ENCODE data around the gene GLIPR1.
"Not testable (repeated sequence)": the region's sequence is repeated elsewhere in the genome, so short reads cannot be mapped to it uniquely, and the experiment has no call there.

The GLIPR1 gene

GRCh38 chr12:75511116-75512048, 30.8 kb downstream of the GLIPR1 start, which contains the start of gene KRR1:
Gene KRR1 (minus strand): TSS chr12:75511609. CDS start chr12:75511597, 12 bp downstream.
- DNase-seq (ENCODE audit: low read depth, low spot score) = peak; percentile 81

DNA sequence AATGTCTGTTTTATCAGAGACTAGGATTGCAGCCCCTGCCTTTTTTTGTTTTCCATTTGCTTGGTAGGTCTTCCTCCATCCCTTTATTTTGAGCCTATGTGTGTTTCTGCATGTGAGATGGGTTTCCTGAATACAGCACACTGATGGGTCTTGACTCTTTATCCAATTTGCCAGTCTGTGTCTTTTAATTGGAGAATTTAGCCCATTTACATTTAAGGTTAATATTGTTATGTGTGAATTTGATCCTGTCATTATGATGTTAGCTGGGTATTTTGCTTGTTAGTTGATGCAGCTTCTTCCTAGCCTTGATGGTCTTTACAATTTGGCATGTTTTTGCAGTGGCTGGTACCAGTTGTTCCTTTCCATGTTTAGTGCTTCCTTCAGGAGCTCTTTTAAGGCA, 40.7 kb downstream of the GLIPR1 start:
- not testable (repeated sequence) for DNase-seq (ENCODE audit: low read depth, low spot score)

GRCh38 chr12:75522124-75522523, 41.6 kb downstream of the GLIPR1 start:
- not testable (repeated sequence) for DNase-seq (ENCODE audit: low read depth, low spot score)

DNA sequence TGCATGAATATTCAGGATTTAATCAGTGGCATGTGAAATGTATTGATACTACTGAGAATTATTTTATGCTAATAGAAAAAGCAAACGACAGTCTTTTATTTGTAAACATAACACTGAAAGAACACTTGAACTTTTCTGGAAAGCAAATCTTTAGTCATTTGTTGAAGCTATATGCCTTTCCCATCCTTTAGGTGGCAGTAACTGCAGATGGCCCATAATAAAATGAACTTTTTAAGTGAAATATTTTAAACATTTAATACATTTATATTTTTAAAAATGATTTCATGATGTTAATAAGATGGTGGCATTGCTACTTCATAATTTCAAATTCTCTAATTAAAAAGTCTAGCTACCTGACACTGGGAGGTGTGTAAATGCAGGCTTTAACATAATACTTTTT, 44.7 kb downstream of the GLIPR1 start:
- DNase-seq (ENCODE audit: low read depth, low spot score) = no peak

GRCh38 chr12:75526655-75527511, 46.3 kb downstream of the GLIPR1 start:
- no peak for DNase-seq (ENCODE audit: low read depth, low spot score)

DNA sequence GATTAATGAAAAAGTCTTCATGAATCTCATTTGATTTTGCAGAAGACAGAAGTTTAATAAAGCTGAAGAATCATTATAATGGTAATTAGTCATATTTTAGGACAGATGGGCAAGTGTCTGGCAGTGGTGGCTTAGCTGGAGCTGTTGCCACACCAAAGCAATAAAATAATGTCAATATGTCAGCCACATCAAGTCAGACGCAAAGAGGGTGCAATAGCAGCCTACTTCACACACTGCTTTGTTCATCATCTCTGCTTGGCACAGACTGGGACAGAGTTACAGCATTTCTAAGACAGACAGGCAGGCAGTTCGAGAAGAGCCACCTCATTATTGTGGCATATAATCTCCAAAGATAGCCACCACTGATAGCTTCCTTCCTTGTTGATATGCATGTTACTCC, 47.7 kb downstream of the GLIPR1 start:
- DNase-seq (ENCODE audit: low read depth, low spot score) = no peak

DNA sequence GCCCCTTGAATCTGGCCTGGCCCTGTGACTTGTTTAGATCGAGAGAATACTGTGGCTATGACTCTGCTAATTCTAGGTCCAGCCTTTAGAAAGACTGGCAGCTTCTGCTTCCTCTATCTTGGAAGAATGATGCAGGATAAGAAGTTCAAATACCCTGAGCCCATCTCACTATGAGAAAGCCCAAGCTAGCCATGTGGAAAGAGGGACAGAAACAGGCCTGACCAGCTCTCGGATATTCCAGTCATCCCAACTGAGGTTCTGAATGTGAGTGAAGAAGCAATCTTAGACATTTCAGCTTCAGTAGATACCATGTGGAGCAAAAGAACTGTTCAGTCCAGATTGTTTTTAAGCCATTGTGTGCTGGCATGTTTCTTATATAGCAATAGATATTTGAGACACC, 48.1 kb downstream of the GLIPR1 start:
- no peak for DNase-seq (ENCODE audit: low read depth, low spot score)

DNA sequence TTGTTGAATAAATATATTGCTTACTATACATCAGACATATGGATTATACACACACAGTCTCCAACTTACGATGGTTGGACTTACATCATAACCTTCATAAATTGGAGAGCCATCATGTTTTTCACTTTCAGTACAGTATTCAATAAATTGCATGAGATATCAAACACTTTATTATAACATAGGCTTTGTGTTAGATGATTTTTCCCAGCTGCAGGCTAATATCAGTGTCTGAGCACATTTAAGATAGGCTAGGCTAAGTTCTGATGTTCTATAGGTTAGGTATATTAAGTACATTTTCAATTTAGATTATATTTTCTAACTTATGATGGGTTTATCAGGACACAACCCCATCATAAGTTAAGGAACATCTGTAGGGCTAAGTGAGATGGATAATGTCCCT, 48.8 kb downstream of the GLIPR1 start:
- DNase-seq (ENCODE audit: low read depth, low spot score) = no peak

DNA sequence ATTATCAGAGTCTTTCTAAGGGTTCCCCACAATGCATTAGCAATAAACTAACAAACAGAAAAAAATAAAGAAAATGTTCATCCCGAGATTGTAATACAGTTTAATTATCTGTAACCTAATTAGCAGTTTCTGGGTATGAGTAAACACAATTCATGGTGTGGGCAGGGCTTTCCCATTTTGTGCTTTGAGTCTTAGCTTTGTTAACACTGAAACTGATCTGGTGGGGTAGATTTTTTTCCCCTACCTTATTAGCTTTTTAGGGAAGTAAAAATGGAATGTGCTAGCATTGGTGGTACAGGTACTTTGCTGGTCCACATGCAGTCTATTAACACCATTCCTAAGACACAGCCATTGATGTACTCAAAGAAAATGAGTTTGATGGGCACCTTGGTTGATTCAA, 49.3 kb downstream of the GLIPR1 start:
- DNase-seq (ENCODE audit: low read depth, low spot score) = no peak

DNA sequence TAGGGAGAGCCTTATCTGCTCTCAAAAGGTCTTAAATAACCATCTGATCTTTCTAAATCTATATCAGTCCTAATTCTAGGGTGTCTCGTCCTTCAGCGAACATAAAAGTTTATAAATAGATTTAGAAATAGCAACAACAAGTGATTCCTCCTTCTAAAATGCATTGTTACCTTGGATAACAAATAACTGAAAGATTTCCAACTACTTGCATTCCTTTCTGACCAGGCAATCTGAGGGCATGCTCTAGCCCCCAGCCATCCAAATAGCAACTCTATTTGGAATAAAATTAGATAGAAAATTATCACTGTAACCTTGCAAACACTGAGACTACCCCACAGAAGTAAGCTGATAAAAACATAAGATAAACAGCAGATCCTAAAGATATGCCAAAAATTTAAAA, 52.7 kb downstream of the GLIPR1 start:
- no peak for DNase-seq (ENCODE audit: low read depth, low spot score)

- no peak for DNase-seq (ENCODE audit: low read depth, low spot score)
Measured at GRCh38 chr12:75539889-75540288, 59.3 kb downstream of the GLIPR1 start.

DNA sequence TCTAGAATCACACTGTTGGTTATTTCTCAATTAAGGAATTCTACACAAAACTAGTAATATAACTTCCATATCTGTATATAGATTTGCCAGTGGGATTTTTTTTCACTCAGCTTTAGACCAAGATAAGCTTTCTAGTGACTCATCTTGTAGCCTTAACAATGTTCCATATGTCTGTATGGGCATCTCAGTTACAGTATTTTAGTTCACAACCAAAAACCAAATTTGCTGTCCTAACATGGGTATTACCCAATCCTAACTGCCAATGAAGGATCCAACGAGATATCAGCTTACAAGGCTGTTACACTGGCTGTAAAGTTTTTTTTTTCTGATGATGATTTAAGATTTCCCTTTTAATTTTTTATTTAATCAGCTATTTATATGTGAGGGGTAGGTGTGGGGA, 62.4 kb downstream of the GLIPR1 start:
- no peak for DNase-seq (ENCODE audit: low read depth, low spot score)

DNA sequence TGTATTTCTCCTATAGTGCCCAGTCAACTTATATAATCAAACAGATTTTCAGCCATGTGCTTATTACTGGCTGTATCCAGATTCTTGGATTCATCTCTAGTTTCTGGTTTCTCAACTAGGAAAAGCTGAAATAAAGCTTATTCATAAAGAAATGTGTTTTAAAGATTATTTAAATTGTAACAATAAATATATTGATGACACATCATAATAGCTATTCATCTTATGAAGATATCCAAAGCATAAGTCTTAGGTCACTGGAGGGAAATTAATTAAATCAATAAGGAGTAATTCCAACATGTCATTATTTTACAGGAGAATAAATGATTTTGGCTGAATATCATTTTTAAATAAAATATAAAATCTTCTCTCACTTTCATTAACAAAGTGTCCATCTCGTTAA, 63.0 kb downstream of the GLIPR1 start:
- DNase-seq (ENCODE audit: low read depth, low spot score) = no peak

DNA sequence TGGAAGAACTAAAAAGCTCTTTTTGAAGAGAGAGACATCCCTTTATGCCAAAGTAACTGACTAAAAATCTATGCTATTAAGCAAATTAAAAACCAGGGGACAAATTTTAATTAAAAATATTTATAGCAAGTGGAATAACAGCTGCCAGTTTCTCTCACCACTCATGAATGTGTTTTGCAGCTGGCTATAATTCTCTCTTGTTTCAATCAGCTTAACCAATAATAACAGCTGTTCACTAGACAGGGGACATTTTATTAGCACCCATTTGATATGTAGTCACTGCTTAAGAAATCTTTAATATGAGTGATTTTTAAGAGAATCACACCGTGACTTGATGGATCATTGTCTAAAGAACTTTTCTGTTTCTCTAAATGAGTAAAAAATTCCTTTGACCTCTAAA, 65.1 kb downstream of the GLIPR1 start:
- no peak for DNase-seq (ENCODE audit: low read depth, low spot score)

GRCh38 chr12:75548879-75549278, 68.3 kb downstream of the GLIPR1 start:
- DNase-seq (ENCODE audit: low read depth, low spot score) = no peak

GRCh38 chr12:75549989-75550388, 69.4 kb downstream of the GLIPR1 start:
- DNase-seq (ENCODE audit: low read depth, low spot score) = no peak

- no peak for DNase-seq (ENCODE audit: low read depth, low spot score)
Measured at GRCh38 chr12:75550401-75551240, 70.1 kb downstream of the GLIPR1 start.

DNA sequence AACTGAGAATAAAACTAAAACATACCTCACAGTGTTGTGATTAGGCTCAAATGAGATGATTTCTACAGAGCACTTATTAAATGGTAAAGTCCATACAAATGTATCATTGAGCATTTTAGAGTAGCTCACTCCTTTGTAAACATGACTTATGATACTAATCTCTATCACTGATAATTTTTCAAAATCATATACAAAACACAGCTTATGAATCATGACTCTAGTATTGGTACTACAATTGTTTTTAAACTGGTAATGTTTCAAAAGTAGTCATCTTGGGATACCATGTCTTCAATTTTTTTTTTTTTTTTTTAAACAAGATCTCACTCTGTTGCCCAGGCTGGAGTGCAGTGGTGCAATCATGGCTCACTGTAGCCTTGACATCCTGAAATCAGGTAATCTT, 70.9 kb downstream of the GLIPR1 start:
- no peak for DNase-seq (ENCODE audit: low read depth, low spot score)

DNA sequence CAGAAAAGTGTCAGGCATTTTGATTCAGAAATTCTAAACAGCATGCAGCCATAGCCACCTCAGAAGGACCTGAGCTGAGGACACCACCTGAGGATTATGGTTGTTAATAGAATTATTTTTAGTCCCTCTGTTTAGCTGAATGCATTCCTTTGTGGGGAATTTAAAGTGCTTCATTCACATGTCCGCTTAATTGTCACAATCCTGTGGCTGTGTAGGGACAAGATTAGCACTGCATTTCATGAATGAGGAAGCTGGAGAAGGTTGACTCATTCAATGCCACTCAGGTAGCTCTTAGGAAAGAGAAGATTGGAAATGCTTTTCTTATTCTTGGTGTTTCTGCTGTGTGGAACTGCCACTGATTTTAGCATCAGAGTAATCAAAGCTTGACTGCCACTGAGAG, 72.8 kb downstream of the GLIPR1 start:
- no peak for DNase-seq (ENCODE audit: low read depth, low spot score)

All from activated CD4-positive, CD25-positive, alpha-beta regulatory T cell treated with anti-CD3 and anti-CD28 coated beads, Interleukin-2, amount 50 U/mL, for 16 hours (primary cell).